NCI-H82 treated with DMSO at 0.1 percent for 48 hours (cell line): Measurements from ENCODE around the gene ALDH16A1.

Experiments
- DNase-seq: peaks from one replicate; lab custom pipeline; 2025; ENCODE audit not compliant: unreplicated experiment; lab: John Stamatoyannopoulos, UW

ALDH16A1 gene

DNA sequence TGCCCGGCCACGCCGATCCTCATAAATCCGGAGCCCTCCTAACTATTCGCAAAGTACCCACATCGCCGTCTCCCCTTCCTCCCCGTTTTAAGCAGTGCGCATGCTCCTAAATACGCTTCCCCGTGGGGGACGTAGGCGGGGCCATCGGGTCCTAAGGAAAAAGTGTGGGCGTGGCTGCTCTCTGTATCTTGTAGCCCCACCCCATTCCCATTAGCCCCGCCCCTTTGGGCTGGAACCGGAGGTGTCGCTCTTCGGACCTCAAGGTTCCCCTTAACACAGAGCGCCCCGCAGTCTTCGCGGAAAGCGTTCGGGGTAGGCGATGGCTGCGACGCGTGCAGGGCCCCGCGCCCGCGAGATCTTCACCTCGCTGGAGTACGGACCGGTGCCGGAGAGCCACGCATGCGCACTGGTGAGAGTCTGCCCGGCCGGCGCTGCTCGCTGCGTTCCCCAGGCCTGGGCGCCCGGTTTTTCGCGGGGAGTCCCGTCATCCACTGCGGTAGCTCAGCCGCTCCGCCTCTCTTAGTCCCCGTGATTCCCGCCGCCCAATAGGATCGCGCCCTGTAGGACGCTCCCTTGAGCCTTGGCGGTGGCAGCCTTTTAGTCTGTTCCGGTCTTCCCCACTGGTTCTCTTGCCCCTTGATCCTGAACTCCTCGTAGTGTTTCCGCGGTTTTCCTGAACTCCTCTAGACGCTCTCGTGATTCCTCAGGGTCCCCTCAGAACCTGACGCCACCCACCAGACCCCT, at the start of gene ALDH16A1:
TSS of gene ALDH16A1 (plus strand) at position 213 of the 744 bp plus-strand sequence. CDS start at position 320, 107 bp downstream.
- peak; percentile 98 for DNase-seq

DNA sequence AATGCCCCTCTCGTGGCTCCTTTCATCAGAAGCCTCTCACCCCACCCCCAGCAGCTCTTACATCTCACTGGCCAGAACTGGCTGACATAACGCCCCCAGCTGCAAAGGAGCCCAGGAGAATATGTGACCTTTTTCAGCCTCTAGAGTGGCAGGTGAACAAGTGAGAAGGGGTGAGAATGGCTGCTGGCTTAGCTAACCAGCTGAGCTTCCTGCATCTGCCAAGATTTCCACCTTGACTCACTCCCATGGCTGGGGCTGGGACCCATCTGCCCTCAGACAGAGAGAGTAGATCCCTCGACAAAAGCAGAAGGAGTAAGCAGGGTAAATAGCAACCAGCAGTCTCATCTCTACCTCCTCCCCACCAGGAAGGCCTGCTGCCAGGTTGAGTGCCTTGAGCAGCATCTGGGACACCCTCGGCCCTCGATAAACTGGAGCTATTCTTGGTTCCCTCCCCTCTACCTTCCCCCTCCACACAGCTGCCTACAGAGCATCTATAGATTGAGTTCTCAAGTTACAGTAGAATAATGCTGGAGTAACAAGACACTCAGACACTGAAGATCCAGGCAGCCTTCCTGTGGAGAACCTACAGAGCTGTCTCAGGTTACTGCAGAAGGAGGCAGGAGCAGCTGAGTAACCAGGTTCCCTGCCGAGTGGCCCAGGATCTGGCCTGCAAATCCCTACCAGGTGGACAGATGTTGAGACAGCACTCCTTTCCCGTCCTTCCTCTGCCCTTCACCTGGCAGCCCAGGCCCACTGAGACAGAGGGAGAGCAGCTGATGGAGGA, 49.4 kb upstream of the ALDH16A1 start:
- peak; percentile 65 for DNase-seq

DNA sequence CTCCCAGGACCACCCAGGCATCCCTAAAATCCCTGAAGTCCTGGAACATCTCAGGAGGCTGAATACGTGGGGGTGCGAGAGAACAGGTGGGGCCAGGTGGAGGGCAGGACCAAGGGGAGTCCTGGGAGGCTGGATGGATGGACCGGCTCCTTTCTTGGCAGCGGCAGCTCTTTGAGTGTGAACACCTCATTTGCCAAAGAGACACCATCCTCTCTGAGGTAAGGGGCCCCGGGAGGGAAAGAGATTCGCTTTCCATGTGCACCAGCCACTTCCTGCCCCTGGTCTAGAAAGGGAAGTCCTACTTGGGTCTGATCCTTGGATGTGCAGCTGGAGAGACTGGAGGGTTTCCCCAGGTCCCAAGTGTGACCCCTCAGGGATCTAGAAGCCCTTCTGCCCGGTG, 45.9 kb upstream of the ALDH16A1 start:
- DNase-seq = no peak

DNA sequence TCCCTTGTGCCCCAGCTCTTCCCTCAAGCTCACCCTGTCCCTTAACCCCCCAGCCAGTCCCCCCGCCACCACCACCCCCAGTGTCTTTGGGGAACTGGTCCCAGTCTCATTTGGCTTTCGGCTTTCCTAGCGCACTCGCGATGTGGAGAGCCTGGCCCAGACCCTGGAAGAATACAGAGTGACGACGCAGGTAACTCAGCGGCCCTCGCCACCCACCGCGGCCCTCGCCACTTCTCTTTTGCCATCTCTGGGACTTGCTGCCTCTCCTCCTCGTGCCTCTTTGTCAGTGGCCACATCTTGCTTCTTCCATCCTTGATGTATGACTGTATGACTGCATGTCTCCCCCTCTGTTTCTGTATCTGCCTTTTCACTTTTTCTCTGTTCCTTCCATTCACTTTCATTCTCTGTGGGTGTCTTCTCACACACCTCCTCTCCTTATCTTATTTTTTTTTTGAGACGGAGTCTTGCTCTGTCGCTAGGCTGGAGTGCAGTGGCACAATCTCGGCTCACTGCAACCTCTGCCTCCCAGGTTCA, 45.5 kb upstream of the ALDH16A1 start:
- DNase-seq = no peak

DNA sequence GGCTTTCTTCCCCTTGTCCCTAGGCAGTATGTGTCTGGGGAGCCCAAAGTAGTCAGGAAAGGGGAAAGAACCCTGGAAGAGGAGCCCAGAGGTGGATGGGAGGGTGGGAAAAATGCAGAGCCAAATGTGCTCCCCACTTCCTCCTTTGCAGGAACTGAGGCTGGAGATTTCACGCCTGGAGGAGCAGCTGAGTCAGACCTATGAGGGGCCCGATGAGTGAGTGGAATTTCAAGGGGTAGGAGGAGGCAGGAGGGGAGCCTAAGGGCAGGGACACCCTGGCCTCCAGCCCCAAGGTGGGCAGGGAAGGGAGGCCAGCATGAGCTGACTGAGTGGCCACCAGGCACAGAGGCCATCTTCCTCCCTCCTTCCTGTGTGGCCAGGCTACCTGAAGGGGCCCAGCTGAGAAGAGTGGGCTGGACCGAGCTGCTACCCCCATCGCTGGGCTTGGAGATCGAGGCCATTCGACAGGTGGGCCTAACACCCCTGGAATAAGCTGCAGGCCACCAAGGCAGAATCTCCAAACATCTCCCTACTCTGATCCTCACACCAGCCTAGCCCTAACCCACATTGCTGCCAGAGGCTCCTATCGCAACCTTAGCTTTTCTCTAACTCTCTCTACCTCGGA, 44.1 kb upstream of the ALDH16A1 start:
- DNase-seq = no peak

DNA sequence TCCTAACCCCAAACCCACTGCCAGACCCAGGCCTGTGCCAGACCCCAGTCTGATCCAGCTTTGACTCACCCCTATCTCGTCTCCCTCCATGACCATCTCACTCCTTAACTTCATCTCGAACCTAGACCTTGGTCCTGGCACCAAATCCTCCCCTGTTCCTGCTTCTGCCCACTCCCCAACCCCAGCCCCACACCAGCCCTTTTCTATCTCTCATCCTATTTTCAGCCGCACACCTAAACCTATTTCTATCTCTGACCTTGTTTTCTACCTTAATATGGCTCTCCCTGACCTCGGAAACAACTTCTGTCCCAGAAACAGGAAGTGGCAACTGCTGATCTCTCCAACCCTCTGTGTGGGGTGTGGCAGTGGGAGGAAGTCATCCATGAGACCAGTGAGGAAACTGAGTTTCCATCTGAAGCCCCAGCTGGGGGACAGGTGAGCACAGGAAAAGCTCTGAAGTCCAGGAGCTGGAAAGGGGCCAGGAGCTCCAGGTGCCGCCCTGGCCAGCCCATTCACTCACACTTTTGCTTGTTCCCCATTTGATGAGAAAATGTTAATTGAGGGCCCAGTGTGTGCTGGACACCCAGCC, 43.5 kb upstream of the ALDH16A1 start:
- no peak for DNase-seq

DNA sequence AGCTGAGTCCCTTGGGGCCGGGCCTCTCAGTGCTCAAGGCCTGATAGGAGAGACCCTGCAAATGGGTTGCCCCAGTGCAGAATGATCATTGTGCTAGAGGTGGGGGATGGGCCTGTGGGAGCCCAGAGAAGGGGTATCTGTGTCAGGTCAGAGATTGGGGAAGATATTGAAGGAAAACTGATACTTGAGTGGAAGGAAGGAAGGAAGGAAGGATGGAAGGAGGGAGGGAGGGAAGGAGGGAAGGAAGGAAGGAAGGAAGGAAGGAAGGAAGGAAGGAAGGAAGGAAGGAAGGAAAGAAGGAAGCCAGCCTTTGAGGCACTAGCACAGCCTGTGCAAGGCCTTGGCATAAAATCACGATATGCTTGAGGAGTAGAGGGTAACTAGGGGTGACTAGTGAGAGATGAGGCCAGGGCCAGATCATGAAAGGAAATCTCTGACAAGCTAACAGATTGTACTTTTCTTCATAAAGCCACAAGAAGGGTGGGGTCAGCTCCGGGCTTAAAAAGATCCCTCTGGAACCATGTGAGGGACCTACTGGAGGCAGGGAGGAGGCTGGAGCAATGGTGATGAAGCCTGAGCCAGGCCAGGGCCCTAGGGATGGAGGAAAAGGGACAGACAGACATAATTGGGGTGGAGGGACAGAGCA, 41.2 kb upstream of the ALDH16A1 start:
- no peak for DNase-seq

DNA sequence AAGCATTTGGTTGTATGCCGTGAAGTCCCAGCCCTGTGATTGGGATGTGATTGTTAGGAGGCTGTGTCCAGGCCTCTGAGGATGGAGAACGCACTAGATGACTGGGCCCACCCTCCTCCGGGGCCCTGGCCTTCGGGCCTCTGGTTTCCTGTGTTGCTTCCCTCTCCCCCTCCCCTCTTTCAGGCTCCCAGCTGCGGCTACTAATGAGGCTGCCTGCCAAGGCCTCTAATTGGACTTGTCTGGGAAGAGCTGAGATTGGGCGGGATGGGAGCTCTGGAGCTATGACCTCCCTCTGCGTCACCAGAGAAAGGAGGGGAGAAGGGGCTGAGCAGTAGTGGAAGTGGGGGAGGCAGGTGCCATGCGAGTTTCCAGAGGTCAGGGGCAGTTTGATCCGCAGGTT, 39.7 kb upstream of the ALDH16A1 start:
- peak; percentile 85 for DNase-seq

DNA sequence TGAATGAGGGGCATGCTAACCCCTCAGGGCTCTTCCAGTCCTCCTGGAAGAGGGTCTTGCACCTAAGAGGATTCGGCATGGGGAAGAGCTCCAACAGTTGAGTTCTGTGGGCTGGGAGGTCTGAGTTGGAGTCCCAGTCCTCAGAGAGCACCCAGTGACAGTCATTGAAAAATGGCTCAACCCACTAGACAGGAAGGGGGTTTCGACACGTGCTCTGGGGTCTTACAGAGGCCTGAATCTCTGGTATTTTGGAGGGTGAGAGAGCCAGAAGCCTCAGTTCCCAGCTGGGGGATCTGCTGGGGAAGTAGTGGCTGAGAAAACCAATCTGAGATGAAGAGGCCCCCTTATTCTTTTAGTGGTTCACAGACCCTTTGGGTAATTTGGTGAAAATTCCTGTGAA, 38.8 kb upstream of the ALDH16A1 start:
- no peak for DNase-seq

DNA sequence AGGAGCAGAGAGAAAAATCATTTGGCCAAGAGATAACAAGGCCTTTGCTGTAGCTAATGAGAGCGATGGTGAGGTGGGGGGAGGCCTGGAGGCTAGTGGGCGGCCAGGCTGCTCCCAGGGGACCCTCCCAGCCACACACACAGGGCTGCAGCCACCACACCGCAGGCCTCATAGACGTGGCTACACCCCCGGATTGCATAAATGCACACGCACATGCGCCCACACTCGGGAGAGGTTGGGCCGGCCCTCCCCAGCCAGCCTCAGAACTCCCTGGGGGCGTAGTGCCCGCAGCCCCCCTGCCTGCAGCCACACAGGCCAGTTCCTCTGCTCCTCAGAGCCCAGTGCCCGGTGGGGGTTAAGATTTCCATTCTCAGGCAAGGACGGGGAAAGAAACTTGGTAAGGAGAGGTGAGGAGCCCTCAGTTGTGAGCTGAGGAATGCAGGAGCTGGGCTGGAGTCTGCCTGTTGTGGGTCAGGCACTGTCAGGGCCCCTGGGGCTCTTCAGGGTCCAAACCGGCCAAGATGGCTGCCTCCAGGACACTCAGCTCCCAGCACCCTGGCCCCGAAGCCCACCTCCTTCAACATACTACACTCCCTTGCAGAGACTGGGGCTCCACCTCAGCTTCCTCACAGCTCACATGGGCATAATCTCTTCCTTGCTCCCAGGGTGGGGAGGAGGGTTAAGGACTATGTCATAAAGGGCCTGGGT, 37.8 kb upstream of the ALDH16A1 start:
- DNase-seq = no peak

DNA sequence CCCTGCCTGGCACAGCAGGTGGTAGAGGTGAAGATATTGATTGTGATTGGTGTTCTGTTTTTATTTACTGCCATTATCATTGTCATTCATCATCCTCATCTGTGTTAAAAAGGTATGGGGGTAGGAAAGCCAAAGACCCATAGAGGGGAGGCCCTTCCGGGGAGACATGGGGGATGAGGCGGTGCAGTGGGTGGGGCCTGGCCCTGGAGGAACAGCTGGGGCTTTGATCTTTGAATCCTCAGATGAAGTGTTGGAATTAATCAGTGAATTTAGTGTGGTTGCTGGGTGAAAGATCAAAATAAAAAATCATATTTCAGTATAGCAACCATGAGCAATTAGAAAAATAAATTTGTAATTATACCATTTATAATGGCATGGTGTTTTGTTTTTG, 37.2 kb upstream of the ALDH16A1 start:
- no peak for DNase-seq

DNA sequence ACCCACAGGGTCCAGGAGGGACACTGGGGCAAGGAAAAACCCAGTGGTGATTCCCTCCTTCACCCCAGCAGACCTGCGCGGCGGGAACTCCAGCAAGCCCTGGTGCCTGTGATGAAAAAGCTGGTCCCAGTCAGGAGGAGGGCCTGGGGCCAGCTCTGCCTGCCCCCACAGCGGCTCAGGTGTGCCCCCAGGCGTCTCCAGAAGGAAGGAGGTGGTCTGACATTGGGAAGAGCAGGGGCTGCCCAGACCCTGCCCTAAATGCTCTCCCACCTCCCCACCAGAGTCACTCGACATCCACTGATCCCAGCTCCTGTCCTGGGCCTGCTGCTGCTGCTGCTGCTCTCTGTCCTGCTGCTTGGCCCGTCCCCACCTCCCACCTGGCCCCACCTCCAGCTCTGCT, 35.9 kb upstream of the ALDH16A1 start:
- DNase-seq = no peak

DNA sequence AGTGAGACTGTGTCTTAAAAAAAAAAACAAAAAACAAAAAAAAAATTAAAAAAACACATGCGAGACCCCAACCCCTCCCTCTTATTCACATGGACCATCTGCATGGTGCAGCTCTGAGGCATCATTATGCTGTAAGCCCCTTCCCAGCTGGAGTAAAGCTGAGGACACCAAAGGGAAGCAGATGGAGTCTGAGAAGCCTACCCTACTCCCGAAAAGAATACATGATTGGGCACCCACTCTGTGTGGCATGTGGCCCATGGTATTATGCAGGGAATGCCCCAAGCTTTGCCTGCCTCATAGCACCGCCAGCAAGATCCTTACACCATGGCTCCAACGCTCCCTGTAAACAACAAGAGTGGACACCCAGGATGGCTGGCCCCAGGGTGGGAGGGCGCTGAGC, 34.5 kb upstream of the ALDH16A1 start:
- peak; percentile 11 for DNase-seq

DNA sequence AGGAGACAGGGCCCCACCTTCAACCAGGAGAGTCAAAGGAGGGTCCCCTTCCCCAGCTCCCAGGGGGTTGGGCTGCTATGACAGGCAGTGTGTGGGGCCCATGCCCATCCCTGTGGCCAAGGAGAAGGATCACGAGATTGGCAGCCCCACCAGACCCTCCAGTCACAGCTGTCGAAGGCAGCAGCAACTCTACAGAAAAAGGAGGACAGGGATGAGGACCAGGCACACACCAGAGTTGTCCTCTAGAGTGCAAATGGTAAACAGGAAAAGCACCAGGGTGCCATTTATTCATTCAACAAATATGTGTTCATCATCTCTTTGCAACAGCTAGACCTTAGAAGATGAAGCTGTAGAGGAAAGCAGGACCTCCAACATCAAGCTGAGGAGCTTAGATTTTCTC, 33.9 kb upstream of the ALDH16A1 start:
- no peak for DNase-seq

DNA sequence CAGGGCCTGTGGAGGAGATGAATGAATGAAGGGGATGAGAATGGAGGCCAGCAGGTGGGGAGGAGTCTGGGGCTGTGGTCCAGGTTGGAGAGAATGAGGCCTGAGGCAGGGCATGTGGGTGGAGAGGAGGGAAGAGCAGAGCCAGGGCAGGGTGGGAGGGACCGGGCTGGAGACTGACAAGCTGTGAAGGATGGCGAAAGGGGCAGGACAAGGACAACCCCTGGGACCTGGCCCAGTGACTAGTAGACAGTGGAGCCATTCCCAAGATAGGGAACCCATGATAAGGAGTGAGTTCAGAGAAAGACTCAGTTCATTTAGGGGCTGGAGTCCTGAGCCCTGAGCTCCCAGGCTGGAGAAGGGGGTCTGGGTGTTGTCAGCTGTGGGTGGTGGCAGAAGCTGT, 32.8 kb upstream of the ALDH16A1 start:
- DNase-seq = no peak

DNA sequence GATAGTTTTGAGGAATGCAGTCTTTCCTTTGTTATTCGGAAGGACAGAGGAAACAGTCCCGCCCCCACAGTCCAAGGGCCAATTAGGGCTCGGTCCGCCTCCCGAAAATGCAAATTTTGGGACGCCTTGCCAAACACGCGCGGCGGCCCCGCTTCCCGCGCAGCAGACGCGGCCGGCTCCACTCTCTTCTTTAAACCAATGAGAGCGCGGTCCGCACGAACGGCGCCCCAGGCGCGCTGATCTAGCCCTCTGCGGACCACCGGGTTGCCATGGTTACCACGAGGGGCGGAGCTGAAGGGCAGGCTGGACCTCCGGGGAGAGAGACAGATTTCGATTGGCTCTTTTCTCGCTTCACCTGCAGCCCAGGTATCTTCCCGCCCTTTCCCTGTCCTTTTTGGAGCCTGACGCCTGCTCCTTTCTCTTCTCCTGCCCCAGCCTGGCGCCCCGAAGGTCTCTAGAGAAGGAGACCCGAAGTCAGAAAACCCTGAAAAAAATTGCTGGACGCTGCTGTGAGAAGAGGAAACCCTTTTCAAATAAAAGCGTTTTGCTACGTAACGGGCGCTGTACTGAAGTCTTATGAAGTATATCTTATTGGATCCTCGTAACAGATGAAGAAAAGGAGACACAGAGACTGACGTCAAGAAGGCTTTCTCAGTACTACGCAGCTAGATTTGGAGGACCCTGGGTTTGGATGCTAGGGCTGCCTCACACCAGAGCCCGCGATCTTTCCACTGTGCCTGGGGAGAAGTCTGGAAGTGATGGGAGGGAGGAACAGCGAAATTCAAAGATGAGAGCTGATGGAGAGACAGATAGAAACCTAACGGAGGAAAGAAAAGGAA, 31.8 kb upstream of the ALDH16A1 start:
- DNase-seq = peak; percentile 68

DNA sequence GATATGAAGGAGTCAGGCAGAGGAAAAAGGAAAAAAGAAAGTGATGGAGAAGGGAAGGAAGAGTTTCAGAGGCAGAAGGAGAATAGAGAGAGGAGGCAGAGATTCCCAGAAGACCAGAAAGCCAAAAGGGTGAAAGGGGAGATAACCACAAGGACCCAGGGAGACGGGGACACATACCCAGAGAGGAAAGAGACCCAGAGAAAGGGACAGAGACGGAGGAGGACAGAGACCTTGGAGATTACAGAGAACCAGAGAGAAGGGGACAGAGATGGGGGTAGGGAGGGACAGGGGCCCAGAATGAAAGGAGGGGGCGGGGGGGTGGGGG, 31.2 kb upstream of the ALDH16A1 start:
- no peak for DNase-seq

DNA sequence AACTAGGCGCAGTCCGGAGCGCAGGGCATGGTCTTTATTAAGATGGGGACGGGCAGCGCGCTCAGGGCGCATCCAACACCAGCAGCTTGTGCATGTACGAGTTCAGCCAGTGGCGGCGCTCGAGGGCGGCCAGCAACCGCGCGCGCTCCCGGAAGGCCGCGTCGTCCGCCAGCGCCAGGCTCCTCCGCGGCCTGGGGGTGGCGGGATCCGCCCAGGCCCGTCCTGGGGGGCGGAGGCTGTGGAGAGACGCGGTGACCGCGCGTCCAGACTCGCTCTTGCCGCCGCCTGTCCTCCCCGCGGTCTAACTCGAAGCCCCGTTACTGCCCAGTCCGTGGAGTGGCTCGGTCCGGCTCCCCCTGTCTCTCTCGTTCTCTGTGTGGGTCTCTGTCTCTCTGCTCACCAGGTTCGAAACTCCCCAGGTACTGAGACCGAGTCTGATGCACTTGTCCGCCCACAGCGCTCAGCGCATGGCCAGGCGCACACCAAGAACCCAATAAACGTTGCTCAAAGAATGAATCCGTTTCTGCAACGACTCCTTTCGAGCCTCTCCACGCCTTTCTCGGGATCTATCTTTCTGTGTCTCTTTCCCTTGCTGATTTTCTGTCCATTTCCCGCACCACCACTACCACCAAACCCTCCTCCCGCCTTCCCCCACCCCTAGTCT, 30.5 kb upstream of the ALDH16A1 start:
- DNase-seq = peak; percentile 53
